Measurements from ENCODE around the gene PRAF2.

GRCh38 chrX:49064735-49065134, 9.1 kb downstream of the PRAF2 start:
- TF ChIP-seq, protein P1, sequence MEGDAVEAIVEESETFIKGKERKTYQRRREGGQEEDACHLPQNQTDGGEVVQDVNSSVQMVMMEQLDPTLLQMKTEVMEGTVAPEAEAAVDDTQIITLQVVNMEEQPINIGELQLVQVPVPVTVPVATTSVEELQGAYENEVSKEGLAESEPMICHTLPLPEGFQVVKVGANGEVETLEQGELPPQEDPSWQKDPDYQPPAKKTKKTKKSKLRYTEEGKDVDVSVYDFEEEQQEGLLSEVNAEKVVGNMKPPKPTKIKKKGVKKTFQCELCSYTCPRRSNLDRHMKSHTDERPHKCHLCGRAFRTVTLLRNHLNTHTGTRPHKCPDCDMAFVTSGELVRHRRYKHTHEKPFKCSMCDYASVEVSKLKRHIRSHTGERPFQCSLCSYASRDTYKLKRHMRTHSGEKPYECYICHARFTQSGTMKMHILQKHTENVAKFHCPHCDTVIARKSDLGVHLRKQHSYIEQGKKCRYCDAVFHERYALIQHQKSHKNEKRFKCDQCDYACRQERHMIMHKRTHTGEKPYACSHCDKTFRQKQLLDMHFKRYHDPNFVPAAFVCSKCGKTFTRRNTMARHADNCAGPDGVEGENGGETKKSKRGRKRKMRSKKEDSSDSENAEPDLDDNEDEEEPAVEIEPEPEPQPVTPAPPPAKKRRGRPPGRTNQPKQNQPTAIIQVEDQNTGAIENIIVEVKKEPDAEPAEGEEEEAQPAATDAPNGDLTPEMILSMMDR (IDR thresholded peaks at IDR 0.05; ENCODE audit: poor library complexity) = no peak
- TF ChIP-seq EZH2phosphoT487 (IDR thresholded peaks at IDR 0.05; ENCODE audit: low read depth, severe bottlenecking, unreplicated experiment) (no peak), EZH2 (IDR thresholded peaks at IDR 0.05; ENCODE audit: borderline replicate concordance) (no peak)
